Measurements from ENCODE around the gene CIB4.

CIB4 gene

GRCh38 chr2:26542676-26543505 lies 98.3 kb downstream of the CIB4 start:
- H3K4me3 ChIP-seq (ENCODE audit: control insufficient read depth, low read depth, low read length), result no peak overlapping the region
- TF ChIP-seq CTCF (IDR thresholded peaks at IDR 0.05; ENCODE audit: control insufficient read depth, insufficient read depth, low read depth, low read length, missing control alignments), result no peak
- DNase-seq (ENCODE audit: low read depth), result no peak

DNA sequence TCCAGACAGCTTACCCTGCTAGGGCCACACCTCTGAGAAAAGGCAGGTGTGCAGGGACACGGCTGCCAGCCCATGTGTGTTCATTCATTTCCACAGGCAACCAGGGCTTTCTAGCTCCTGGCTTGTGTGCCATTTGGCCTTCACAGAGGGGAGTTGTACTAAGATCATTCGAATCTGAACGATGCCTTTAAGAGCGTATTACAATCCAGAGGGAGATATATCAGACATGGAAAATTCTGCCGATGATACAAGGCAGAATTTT lies 99.0 kb downstream of the CIB4 start:
- no peak overlapping the region for H3K4me3 ChIP-seq (ENCODE audit: control insufficient read depth, low read depth, low read length)
- no peak for TF ChIP-seq CTCF (IDR thresholded peaks at IDR 0.05; ENCODE audit: control insufficient read depth, insufficient read depth, low read depth, low read length, missing control alignments)
- DNase-seq (ENCODE audit: low read depth), result no peak

- DNase-seq (ENCODE audit: low read depth), result no peak
- TF ChIP-seq CTCF (IDR thresholded peaks at IDR 0.05; ENCODE audit: control insufficient read depth, insufficient read depth, low read depth, low read length, missing control alignments), result no peak
Observed at GRCh38 chr2:26541401-26542193, 99.6 kb downstream of the CIB4 start.

DNA sequence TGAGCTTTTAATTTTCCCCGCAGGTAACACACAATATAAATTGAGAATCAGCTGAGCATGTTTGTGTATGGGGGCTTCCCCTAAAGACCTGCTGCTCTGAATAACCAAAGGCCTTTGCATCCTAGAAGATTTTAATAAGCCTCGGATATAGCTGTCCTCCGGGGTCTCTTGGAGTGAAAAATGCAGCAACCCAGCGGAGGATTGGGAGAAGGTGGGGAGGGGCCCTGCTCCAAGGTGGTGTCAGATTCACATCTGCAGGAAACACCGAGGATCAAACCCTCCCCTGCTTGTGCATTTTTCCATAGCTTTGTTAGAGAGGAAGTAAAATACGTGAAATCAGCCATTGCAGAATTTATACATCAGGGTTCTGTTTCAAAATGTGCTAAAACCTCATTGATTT lies 100.2 kb downstream of the CIB4 start:
- no peak overlapping the region for H3K4me3 ChIP-seq (ENCODE audit: control insufficient read depth, low read depth, low read length)
- DNase-seq (ENCODE audit: low read depth), result no peak
- TF ChIP-seq CTCF (IDR thresholded peaks at IDR 0.05; ENCODE audit: control insufficient read depth, insufficient read depth, low read depth, low read length, missing control alignments), result no peak

More at GRCh38 chr2:26541401-26542193, 99.6 kb downstream of the CIB4 start:
- no peak overlapping the region for H3K4me3 ChIP-seq (ENCODE audit: control insufficient read depth, low read depth, low read length)

- DNase-seq (ENCODE audit: low read depth), result no peak
- H3K4me3 ChIP-seq (ENCODE audit: control insufficient read depth, low read depth, low read length), result no peak overlapping the region
- no peak for TF ChIP-seq CTCF (IDR thresholded peaks at IDR 0.05; ENCODE audit: control insufficient read depth, insufficient read depth, low read depth, low read length, missing control alignments)
Observed at GRCh38 chr2:26540306-26540705, 100.9 kb downstream of the CIB4 start.

- TF ChIP-seq CTCF (IDR thresholded peaks at IDR 0.05; ENCODE audit: control insufficient read depth, insufficient read depth, low read depth, low read length, missing control alignments), result no peak
- no peak overlapping the region for H3K4me3 ChIP-seq (ENCODE audit: control insufficient read depth, low read depth, low read length)
- DNase-seq (ENCODE audit: low read depth), result no peak
Observed at GRCh38 chr2:26537826-26538475, 103.2 kb downstream of the CIB4 start.
